Stimulated activated CD4-positive, alpha-beta T cell treated with anti-CD3 and anti-CD28 coated beads, Interleukin-4, amount 100 ng/mL, for 48 hours (primary cell): Measurements from ENCODE around the gene MAGI3.

ENCODE experiments used
- DNase-seq, 2 donors: peaks; one replicate each; pipeline ENCODE4 v3.0.0-alpha.2; 2020; ENCODE audit warnings: low read depth in 2 of 2

Gene MAGI3

DNA sequence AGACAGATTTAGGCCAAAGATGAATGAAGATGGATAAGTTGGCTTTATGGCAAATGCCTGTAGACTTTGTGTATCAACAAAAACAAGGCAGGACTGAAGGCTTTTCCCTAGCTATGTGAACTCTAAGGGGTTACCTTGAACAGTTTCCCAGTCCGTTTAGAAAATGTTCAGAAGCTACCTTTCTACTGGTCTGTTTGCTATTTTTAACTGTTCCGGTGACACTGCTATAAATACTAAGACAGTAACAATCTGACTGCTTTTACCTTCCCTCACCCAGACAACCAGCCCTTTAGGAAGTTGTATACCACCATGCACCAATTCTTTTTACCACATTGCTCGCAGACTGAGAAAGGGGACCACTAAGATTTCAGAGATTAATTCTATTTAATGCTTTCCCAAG is 266.8 kb downstream of the MAGI3 start:
- DNase-seq: no peak

DNA sequence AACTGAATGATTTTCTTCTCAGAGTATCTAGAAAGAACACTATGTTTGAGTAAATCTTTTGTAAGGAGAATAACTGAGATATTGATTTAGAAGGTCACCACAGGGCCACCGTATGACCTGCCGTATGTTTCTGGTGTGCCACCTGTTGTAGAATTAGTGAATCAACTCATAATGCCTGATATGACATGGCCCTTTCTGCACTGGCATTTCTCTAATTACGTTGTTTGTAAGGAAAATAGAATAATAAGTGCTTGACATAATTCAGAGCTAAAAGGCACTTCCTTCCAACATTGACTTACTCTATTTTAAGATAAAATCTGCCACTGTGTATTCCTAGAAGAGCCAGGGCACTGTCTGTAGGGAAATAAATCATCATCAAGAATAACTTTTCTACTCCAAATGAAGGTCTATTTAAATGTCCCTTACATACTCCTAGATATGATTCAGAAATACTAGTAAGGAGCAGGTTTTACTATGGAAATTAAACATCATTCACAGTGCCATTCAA is 267.3 kb downstream of the MAGI3 start:
- no peak for DNase-seq

DNA sequence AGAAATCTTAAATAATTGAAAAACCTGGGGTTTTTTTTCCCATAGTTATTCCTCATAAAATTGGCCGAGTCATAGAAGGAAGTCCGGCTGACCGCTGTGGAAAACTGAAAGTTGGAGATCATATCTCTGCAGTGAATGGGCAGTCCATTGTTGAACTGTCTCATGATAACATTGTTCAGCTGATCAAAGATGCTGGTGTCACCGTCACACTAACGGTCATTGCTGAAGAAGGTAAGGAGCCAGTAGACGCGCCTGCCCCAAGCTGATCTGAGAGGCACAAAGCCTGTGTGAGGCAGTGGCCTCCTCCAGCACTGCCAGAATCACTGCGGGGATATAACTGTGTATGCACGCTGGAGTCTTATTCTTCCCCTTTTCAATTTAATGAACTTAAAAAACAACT is 268.7 kb downstream of the MAGI3 start:
- DNase-seq: no peak

DNA sequence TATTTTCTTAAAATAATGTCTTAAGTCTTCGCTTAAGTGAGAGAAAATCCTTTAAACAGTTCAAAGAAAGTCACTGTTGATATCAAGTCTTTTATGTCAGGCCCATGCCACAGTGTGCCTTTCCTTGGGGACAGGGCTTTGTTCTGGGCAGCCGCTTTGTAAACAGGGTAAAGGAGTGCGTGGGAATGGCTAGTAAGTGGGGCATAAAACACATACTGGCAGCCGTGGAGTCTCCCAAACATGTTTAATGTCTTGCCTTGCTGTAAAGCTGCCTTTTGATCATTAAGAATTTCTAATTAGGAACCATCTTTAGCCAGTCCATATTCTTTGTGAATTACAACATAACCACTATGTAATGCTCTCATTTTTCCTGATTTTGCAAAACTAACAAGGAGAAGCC is 269.2 kb downstream of the MAGI3 start:
- no peak for DNase-seq

DNA sequence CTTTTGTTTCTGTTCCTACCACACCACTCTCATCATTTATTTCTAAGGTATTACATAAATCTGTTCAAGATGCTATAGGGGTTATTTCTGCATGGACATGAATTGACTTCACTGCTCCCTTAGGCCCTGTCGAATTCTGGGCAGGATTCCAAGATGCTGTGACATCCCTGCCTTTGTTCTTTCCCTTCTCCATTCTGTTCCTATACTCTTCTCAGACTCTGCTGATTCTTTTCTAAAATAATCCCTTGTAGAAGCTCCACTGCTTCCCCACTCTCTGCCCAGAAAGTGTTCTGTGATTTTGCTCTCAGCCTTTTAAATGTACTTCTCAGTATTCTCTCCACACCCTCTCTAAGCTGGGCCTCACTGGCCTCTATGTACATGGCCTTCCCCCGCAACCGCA is 269.8 kb downstream of the MAGI3 start:
- DNase-seq: no peak

DNA sequence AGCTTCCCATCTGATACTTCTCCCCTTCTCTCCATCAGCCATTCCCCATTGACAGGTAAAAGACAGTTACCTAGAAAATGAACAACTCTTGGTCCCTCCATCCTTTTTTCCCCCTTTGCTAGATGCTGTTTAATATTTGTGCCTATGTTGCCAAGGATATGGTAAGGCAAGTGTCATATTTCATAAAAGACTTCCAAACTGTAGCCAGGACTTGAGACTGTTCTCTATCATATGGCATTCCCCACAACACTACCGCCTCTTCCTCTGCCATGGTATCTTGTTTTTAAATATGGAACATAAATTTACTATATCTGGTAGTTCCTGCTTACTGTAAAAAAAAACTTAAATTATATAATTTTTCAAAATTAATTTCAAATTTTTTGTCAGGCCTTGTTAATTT is 271.8 kb downstream of the MAGI3 start:
- DNase-seq: no peak

DNA sequence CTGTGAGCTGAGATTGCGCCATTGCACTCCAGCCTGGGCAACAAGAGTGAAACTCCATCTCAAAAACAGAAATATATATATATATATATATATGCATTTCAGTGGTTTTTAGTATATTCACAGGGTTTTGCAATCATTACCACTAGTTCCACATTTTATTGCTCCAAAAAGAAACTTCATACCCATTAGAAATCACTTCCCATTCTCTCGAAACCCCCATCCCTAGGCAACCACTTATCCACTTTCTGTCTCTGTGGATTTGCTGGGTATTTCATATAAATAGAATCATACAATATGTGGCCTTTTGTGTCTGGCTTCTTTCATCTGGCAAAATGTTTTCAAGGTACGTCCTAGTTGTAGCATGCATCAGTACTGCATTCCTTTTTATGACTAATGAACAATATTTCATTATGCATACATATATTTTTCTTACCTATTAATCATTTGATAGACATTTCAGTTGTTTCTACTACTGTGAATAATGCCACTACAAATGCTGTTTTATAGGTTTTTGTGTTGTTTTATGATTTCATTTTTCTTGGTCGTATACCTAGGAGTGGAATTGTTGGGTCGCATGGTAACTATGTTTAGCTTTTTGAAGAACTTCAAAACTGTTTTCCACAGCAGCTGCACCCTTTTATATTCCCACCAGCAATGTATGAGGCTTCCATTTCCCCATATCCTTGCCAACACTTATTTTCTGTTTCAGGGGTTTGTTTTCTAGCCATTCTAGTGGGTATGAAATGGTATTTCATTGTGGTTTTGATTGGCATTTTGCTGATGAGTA is 273.0 kb downstream of the MAGI3 start:
- DNase-seq: no peak

DNA sequence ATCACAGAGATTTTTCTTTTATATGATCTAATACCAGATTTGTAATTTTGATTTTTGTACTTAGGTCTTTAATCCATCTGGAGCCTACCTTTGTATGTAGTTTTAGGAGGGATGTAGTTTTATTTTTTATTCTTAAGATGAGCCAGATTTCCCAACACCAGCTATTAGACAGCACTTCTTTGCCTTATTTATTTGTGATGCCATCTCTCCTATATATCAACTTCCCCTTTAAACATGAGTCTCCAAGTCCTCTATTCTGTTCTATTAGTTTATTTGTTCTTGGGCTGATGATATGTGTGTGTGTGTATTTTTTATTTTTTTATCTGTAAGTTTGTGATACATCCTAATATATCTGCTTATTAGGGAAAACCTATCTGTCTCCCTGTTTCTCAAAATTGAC is 274.8 kb downstream of the MAGI3 start:
- no peak for DNase-seq

DNA sequence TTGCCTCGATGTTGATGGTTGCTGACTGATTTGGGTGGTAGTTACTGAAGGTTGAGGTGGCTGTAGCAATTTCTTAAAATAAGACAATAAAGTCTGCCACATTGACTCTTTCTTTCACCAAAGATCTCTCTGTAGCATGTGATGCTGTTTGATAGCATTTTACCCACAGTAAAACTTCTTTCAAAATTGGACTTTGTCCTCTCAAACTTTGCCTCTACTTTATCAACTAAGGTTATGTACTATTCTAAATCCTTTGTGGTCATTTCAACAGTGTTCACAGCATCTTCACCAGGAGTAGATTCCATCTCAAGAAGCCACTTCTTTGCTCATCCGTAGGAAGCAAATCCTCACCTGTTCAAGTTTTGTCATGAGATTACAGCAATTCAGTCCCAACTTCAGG is 275.8 kb downstream of the MAGI3 start:
- DNase-seq: no peak

DNA sequence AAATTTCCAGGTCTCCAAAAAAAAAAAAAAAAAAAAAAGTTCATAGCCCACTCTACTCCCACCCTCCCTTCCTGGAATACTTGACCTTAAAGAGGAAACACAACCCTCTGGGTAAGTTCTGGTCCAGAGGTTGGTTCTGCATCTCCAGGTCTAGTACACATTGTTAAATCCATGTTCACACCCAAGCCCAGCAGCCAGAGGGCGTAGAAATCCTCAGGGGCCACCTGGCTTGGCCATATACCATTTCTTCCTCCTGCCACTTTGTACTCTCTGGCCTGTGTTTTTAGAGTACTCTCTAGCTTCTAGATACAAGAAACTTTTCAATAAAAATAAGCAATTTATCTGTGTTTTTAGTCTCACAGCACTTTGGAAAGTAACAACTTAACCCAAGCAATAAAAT is 279.7 kb downstream of the MAGI3 start:
- DNase-seq: no peak

DNA sequence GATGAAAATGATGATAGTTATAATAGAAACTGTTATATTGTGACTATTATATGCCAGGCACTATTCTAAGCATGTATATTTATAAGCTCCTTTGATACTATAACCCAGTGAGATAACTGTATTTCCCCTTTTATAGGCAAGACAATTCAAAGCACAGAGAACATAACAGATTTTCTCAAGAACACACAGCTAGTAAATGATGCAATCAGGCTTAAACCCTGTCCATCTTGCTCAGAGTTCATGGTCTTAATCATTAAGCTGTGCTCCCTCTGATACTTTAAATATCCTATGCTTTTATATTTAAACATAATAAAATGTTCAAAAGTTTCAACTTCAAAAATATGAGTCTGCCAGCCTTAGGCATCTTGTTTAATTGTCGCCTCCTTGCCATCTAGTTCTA is 280.3 kb downstream of the MAGI3 start:
- DNase-seq: no peak

DNA sequence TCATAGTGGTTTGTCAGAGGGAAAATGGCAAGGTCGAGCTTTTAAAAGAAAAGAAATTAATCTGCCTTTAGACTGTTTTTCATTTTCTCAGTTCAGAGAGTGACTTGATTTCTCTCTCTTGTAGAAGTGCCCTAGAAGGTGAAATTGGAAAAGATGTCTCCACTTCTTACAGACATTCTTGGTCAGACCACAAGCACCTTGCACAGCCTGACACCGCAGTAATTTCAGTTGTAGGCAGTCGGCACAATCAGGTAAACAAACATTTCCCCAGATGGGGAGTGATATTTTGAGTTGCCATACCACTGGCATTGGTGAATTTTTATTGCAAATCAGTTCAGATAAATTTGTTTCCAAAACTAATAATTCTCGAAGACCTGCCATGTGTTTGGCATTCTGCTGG is 282.2 kb downstream of the MAGI3 start:
- DNase-seq: no peak

DNA sequence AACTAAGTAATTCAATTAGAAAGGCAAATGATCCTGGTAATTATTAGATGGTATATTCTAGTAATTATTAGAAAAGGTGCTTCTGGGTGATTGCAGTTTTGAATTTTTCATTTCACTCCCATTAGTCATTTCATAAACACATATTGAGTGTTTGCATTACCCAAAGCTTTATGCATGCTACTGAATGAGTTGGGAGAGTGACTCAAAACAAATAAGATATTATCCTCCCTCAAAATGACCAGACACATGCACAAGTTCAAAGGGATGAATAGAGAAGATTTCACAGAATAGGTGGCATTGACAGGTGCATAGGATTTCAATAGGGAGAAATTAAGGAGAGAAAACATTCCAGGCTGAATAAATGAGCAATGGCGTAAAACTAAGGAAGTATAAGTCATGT is 284.3 kb downstream of the MAGI3 start:
- DNase-seq: no peak

DNA sequence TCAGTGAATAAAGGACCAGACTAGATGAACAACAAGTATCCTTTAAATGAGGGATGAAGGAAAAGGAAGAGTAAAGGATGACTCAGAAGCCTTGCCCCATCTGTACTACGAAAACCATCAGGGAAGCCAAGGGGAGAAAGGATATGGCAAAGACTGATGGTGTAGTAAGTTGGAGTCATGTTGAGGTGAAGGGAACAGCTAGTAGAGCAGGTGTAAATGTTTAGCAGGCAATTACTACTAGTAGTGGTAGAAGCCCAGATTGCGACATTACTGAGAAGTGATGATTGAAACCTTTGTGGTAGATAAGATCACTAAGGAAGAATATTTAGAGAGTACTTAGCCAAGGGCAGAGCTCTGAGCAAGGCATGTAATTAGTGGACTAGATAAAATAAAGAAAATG is 285.0 kb downstream of the MAGI3 start:
- DNase-seq: no peak

DNA sequence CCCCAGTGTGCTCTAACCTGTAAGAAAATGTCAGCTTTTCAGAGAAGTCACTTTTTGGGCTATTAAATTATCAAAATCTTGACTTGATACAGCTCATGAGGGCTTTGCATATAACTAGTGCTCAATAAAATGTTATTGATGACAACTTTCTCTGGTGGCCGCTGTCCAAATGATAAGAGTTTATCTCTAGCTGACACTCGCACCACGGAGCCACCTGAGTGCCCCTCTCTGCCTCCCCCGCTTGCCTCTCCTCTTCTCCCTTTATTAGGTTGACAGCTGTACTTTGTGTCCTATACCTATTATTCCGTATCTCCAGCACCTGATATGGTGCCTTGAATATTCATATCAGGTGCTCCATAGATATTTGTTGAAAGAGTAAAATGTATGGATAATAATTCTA is 286.2 kb downstream of the MAGI3 start:
- DNase-seq: no peak

DNA sequence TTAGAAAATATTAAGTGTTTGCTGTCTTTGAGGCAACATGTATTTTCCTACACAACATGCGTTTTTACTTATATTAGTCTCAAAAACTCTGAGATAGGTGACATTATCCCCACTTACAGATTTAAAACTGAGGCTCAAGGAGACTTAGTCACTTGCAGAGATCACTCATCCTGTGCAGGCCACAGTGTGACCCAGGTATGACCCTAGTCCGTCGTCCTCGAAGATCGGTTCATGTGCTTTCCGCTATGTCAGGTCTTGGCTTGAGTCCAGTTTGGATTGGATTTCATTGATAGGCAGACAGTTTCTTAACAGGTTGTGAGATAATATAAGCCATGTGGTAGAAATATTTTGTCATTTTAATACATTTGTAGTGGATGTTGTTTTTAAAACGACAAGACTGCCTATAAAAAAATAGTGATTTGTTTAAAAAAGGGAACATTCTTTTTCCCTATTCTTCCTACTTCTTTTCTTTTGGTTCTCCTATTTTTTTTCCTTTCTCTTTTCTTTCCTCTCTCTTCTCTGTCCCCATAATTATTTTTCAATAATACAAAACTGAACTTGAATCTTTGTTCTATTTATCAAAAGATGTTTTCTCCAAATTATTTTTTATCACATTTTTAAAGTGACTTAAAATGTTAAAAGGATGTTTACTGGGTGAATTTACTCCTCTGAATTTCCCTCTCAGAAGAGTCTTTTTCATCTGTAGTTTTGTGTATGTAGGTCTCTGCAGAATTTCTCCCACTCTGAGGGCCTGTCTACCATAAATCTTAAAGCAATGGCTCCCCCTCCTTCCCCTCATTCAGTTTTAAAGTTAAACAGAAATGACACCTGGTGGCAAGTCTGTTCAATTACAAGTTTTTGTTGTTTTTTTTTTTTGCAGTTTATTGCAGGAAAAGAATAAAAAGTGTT is 287.2 kb downstream of the MAGI3 start:
- DNase-seq: no peak

DNA sequence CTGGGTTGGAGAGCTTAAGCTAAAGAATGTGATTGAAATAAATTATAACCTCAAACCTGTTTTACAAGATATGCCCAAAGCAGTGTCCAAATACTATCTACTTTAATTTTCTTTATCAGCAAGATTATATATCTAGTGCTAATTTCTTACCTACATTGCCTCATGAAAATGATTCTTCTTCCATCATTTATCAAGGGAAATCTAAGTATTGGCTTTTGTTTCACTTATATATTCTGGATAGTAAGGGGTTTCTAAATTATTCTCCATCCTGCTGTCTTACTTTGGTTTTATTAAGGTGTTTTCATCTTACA is 287.8 kb downstream of the MAGI3 start:
- no peak for DNase-seq

DNA sequence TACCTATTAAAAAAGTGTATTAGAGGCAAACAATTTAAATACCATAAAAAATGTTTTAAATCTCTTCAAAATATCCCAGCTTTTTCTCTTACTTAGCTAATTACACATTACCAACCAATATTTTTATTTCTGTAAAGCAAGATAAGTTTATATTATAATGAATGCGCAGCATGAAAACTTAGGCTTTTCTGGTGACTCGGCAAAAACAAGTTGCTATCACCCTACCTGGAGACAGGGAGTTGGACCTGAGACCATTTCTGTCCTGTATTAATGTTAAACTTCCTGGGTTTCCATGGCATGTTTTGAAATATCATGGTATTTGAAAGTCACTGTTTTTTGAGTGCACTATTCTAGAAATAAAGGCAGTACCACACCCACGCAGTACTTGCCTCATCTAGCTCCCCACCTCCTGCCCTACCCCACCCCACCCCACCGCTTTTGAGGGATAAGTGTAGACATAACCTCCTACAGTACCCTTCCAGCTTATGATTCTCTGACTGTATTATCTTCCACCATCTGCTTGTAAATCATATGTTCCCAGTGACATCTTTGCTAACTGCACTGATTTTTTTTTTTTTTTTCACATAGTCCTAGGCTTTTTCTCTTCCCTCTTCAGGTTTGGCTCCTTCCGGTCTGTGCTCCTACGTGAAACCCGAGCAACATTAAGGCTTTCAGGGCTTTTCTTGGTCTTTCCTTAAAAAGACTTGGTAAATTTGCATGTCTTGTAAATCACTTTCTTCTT is 291.5 kb downstream of the MAGI3 start:
- DNase-seq: no peak

DNA sequence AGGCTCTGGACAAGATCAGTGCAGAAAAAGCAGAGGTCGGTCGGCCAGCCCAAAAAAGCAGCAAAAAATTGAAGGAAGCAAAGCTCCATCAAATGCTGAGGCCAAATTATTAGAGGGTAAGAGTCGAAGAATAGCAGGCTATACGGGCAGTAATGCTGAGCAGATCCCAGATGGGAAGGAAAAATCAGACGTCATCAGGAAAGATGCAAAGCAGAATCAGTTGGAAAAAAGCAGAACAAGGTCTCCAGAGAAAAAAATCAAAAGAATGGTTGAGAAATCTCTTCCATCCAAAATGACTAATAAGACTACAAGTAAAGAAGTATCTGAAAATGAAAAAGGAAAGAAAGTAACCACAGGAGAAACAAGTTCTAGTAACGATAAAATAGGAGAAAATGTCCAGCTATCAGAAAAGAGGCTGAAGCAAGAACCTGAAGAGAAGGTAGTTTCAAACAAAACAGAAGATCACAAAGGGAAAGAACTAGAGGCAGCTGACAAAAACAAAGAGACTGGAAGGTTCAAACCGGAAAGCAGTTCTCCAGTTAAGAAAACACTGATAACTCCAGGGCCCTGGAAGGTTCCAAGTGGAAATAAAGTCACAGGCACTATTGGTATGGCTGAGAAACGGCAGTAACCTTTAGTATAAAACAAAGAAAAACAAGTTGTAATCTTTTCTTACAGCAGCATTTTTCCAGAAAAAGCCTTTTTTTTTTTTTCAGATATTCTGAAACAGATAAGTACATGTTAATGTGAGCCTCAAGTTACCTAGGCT is 293.3 kb downstream of the MAGI3 start:
- no peak for DNase-seq

DNA sequence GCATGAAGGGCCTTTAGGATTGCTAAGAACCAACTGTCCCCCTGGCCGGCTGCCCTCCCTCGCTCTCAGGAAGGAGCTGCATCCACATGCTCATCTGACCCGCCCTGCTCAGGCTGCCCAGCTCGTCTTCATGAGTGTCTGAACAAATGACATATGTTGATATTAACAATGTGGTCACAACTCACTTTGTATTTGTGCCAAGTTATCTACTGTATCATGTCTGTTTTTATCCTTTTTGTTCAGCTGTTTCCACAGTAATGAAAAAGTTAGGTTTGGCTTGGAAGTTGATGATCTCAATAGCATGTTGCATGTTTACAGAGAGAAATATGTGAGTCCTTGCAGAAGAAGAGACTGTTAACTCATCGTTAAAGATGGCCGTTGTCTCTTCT is 293.8 kb downstream of the MAGI3 start:
- no peak for DNase-seq

DNA sequence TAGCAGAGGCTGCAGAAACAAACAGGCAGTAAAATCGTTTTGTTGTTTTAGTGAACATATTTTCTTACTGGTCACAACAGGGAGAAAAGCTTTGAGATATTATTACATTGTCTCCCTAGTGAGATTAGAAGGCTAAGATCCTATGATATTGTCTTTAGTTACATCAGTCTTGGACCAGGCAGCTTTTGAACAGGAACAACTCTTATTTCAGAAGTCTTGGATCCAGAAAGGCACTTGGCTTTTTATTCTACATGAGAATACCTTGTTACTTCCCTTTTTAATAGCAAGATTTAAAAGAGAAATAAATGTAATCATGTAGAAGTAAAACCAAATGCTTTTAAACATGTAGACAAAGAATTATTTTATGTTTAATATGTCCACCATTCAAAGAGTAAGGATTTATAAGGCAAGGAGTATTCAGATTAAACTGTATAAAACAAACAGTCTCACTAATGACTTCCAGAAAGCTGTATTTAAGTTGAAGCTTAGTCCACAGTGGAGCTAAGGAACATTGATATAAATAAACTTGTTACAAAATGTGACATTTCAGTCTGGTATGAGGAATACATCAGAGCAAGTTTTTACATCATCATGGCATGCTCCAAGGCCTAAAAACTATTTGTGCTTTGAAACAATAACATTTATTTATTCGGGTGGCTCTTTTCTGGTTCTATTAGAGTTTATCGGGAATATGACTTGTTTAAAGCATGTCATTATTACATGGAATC is 296.7 kb downstream of the MAGI3 start:
- no peak for DNase-seq
